Neural progenitor cell (in vitro differentiated cells): ENCODE measurements around the gene ZNF79. TPM values are rescaled to one million over a fixed set of nuclear protein-coding genes. Genes with fewer than 3 reads are reported as not detected.
"Not testable (repeated sequence)": the region's sequence is repeated elsewhere in the genome, so short reads cannot be mapped to it uniquely, and the experiment has no call there.

Experiments
- DNase-seq: peaks from one replicate; pipeline ENCODE4 v3.0.0-alpha.2; 2016; ENCODE audit warnings: low spot score
- H2AFZ ChIP-seq: fragments of 200-600 bp; sonication (generic); replicated peaks from 2 replicates; pipeline ENCODE4 v1.6.1; 2016; ENCODE audit warnings: antibody characterized with exemption
- H3F3A ChIP-seq: fragments of 200-600 bp; sonication (generic); 2 replicates; pipeline ENCODE4 v1.6.1; 2016; ENCODE audit warnings: antibody characterized with exemption, low read depth
- H3K27ac ChIP-seq: fragments of 200-600 bp; sonication (generic); 2 replicates; pipeline ENCODE4 v1.5.1; 2016; ENCODE audit warnings: mild to moderate bottlenecking
- H3K27me3 ChIP-seq: fragments of 200-600 bp; sonication (generic); 2 replicates; pipeline ENCODE4 v1.6.1; 2016; ENCODE audit warnings: mild to moderate bottlenecking, moderate library complexity
- H3K36me3 ChIP-seq: fragments of 200-600 bp; sonication (generic); 2 replicates; pipeline ENCODE4 v1.5.1; 2016
- H3K4me1 ChIP-seq: fragments of 200-600 bp; sonication (generic); 2 replicates; pipeline ENCODE4 v1.6.1; 2016; ENCODE audit warnings: mixed run types
- H3K4me2 ChIP-seq: fragments of 200-600 bp; sonication (generic); 2 replicates; pipeline ENCODE4 v1.6.1; 2016
- H3K4me3 ChIP-seq: fragments of 200-600 bp; sonication (generic); 2 replicates; pipeline ENCODE4 v1.5.1; 2016
- H3K79me2 ChIP-seq: fragments of 200-600 bp; sonication (generic); 2 replicates; pipeline ENCODE4 v1.6.1; 2016; ENCODE audit warnings: low read depth
- H3K9ac ChIP-seq: fragments of 200-600 bp; sonication (generic); 2 replicates; pipeline ENCODE4 v1.6.1; 2016
- H3K9me3 ChIP-seq: fragments of 200-600 bp; sonication (generic); 2 replicates; pipeline ENCODE4 v1.5.1; 2016; ENCODE audit warnings: low read depth
- H4K20me1 ChIP-seq: fragments of 200-600 bp; sonication (generic); 2 replicates; pipeline ENCODE4 v1.6.1; 2016; ENCODE audit warnings: low read depth
- H3K27ac Mint-ChIP-seq: 3 replicates; pipeline ENCODE4 v1.8.0; 2021; ENCODE audit warnings: mixed read lengths
- H3K27me3 Mint-ChIP-seq: 2 replicates; pipeline ENCODE4 v1.8.0; 2022; ENCODE audit warnings: low read depth, mild to moderate bottlenecking, inconsistent platforms, moderate library complexity, mixed read lengths; ENCODE audit not compliant: insufficient read depth
- H3K36me3 Mint-ChIP-seq: 3 replicates; pipeline ENCODE4 v1.8.0; 2021; ENCODE audit warnings: mixed read lengths
- H3K4me1 Mint-ChIP-seq: 3 replicates; pipeline ENCODE4 v1.8.0; 2021; ENCODE audit warnings: mixed read lengths
- H3K4me3 Mint-ChIP-seq: 3 replicates; pipeline ENCODE4 v1.8.0; 2021; ENCODE audit warnings: mild to moderate bottlenecking, moderate library complexity, mixed read lengths
- H3K9me3 Mint-ChIP-seq: 3 replicates; pipeline ENCODE4 v1.8.0; 2020; ENCODE audit warnings: mixed read lengths
- CTCF ChIP-seq: fragments of 200-600 bp; sonication (generic); IDR thresholded peaks from 2 replicates; pipeline ENCODE4 v1.5.1; 2017; ENCODE audit warnings: antibody characterized with exemption, mild to moderate bottlenecking
- EZH2 ChIP-seq: fragments of 200-600 bp; sonication (generic); IDR thresholded peaks from 2 replicates; pipeline ENCODE4 v1.6.1; 2017; ENCODE audit warnings: antibody characterized with exemption, mild to moderate bottlenecking, moderate library complexity
- EZH2phosphoT487 ChIP-seq: fragments of 200-600 bp; sonication (generic); IDR thresholded peaks from 2 replicates; pipeline ENCODE4 v1.6.1; 2017; ENCODE audit warnings: antibody characterized with exemption
- total RNA-seq: library from RNA; depleted of rRNA; stranded (reverse); fragments of >200 nt; gene quantifications from 2 replicates; pipeline ENCODE4 v1.2.3, GENCODE V29; 2015; ENCODE audit warnings: low replicate concordance

ZNF79 gene
- total RNA-seq, 1 donor from 2014 or later = 6.7 TPM

- peaks cover 21% of the 10 kb centered on the region for H3K36me3 Mint-ChIP-seq
- Histone ChIP-seq H3K9ac (no peak overlapping the region), H2AFZ (no peak overlapping the region), H3F3A (no peaks in the 10 kb centered on the region), H3K9me3 (no peaks in the 10 kb centered on the region), H3K27me3 (no peaks in the 10 kb centered on the region), H3K79me2 (no peaks in the 10 kb centered on the region), H3K4me2 (no peak overlapping the region), H3K4me3 (no peak overlapping the region), H3K4me1 (no peaks in the 10 kb centered on the region), H4K20me1 (no peaks in the 10 kb centered on the region), H3K27ac (no peak overlapping the region), H3K36me3 (no peaks in the 10 kb centered on the region)
- DNase-seq = no peak
- H3K4me1 Mint-ChIP-seq = no peaks in the 10 kb centered on the region
- no peak overlapping the region for H3K27ac Mint-ChIP-seq
- peaks cover 2% of the 10 kb centered on the region for H3K27me3 Mint-ChIP-seq
- H3K4me3 Mint-ChIP-seq = no peak overlapping the region
- TF ChIP-seq EZH2 (no peak), CTCF (no peak), EZH2phosphoT487 (no peak)
- no peaks in the 10 kb centered on the region for H3K9me3 Mint-ChIP-seq
These were observed 34.7 kb downstream of the ZNF79 start for GRCh38 chr9:127458921-127459320.

GRCh38 chr9:127463382-127463781 lies 39.2 kb downstream of the ZNF79 start:
- no peak overlapping the region for H3K4me2 ChIP-seq
- peaks cover 12% of the 10 kb centered on the region for H3K36me3 Mint-ChIP-seq
- H2AFZ ChIP-seq = no peak overlapping the region
- H3K9ac ChIP-seq = no peak overlapping the region
- DNase-seq = no peak
- H3K27me3 Mint-ChIP-seq = peaks cover 5% of the 10 kb centered on the region
- H3K4me1 ChIP-seq = no peaks in the 10 kb centered on the region
- H3K79me2 ChIP-seq = no peaks in the 10 kb centered on the region
- H3K27ac Mint-ChIP-seq = no peak overlapping the region
- no peaks in the 10 kb centered on the region for H3K4me1 Mint-ChIP-seq
- no peak overlapping the region for H3K27ac ChIP-seq
- no peak overlapping the region for H3K4me3 ChIP-seq
- H3K9me3 ChIP-seq = no peaks in the 10 kb centered on the region
- TF ChIP-seq EZH2 (no peak), CTCF (no peak), EZH2phosphoT487 (no peak)
- no peaks in the 10 kb centered on the region for H3F3A ChIP-seq
- H3K9me3 Mint-ChIP-seq = no peaks in the 10 kb centered on the region
- no peak overlapping the region for H3K4me3 Mint-ChIP-seq
- H3K36me3 ChIP-seq = no peaks in the 10 kb centered on the region
- H4K20me1 ChIP-seq = no peaks in the 10 kb centered on the region
- no peaks in the 10 kb centered on the region for H3K27me3 ChIP-seq

- no peaks in the 10 kb centered on the region for H3K79me2 ChIP-seq
- no peak overlapping the region for H3K9ac ChIP-seq
- H3K27me3 Mint-ChIP-seq = peaks cover 5% of the 10 kb centered on the region
- H3K27ac Mint-ChIP-seq = no peak overlapping the region
- H3K36me3 Mint-ChIP-seq = peaks cover 12% of the 10 kb centered on the region
- no peak for DNase-seq
- no peak overlapping the region for H3K4me3 Mint-ChIP-seq
- H3K27me3 ChIP-seq = no peaks in the 10 kb centered on the region
- H2AFZ ChIP-seq = no peak overlapping the region
- no peak overlapping the region for H3K4me3 ChIP-seq
- no peaks in the 10 kb centered on the region for H3K4me1 ChIP-seq
- H4K20me1 ChIP-seq = no peaks in the 10 kb centered on the region
- TF ChIP-seq CTCF = no peak
- no peak for TF ChIP-seq EZH2phosphoT487
- no peak for TF ChIP-seq EZH2
- no peak overlapping the region for H3K4me2 ChIP-seq
- H3K27ac ChIP-seq = no peak overlapping the region
- no peaks in the 10 kb centered on the region for H3F3A ChIP-seq
- H3K36me3 ChIP-seq = no peaks in the 10 kb centered on the region
- H3K4me1 Mint-ChIP-seq = no peaks in the 10 kb centered on the region
- H3K9me3 Mint-ChIP-seq = no peaks in the 10 kb centered on the region
- H3K9me3 ChIP-seq = no peaks in the 10 kb centered on the region
These were observed 39.7 kb downstream of the ZNF79 start for GRCh38 chr9:127463911-127464310.

DNA sequence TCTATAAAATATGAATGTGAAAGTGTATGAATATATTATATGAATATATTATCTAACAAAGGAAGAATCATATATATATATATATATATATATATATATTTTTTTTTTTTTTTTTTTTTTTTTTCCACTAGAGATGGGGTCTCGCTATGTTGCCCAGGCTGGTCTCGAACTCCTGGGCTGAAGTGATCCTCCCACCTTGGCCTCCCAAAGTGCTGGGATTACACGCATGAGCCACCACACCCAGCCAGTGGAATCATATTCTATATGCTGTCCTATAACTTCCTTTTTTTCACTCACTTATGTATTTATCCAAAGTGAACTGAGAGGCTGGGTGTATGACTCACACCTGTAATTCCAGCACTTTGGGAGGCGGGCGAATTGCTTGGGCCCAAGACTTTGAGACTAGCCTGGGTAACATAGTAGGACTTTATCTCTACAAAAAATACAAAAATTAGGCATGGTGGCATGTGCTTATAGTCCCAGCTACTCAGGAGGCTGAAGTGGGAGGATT lies 42.3 kb downstream of the ZNF79 start:
- not testable (repeated sequence) for H3K27me3 ChIP-seq, H3K4me1 ChIP-seq, DNase-seq, H3K9ac ChIP-seq, H2AFZ ChIP-seq, H3K4me3 ChIP-seq, H3K27ac ChIP-seq, H3K4me1 Mint-ChIP-seq, H3K4me3 Mint-ChIP-seq, H3K79me2 ChIP-seq, H3K9me3 ChIP-seq, H3K27ac Mint-ChIP-seq, H3K27me3 Mint-ChIP-seq, H3K9me3 Mint-ChIP-seq, H3K36me3 ChIP-seq, H3F3A ChIP-seq, H4K20me1 ChIP-seq, H3K4me2 ChIP-seq
- H3K36me3 Mint-ChIP-seq = peaks cover 14% of the 10 kb centered on the region
